GM19438 (cell line): ENCODE measurements around the gene DACH1.

ENCODE experiments used
- ATAC-seq: cut with Tn5 transposase; IDR thresholded peaks from one replicate; pipeline ENCODE4 v1.9.1; 2021; ENCODE audit warnings: low read depth; ENCODE audit not compliant: unreplicated experiment

The DACH1 gene

DNA sequence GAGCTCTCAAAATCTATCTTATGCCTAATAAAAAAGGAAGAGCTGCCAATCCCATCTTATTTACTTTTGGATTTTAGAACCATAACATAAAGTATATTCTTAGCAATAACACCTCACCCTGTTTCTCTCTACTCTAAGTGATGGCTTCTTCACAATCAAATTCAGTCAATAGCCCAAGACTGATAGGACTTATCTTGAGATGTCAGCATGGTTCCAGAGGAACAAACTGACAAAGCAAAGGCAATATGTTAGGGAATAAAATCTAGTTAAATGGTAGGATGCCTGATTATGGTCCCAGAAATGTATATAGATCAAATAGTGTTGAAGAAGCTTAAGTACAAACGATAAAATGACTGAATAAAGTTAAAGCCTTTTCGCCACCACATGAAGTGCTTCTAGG is 36.3 kb downstream of the DACH1 start:
- no peak for ATAC-seq

- no peak for ATAC-seq
Measured at GRCh38 chr13:71830323-71830722, 36.7 kb downstream of the DACH1 start.

- no peak for ATAC-seq
Measured at GRCh38 chr13:71829547-71829946, 37.5 kb downstream of the DACH1 start.

GRCh38 chr13:71828564-71828963 is 38.4 kb downstream of the DACH1 start:
- ATAC-seq: no peak

DNA sequence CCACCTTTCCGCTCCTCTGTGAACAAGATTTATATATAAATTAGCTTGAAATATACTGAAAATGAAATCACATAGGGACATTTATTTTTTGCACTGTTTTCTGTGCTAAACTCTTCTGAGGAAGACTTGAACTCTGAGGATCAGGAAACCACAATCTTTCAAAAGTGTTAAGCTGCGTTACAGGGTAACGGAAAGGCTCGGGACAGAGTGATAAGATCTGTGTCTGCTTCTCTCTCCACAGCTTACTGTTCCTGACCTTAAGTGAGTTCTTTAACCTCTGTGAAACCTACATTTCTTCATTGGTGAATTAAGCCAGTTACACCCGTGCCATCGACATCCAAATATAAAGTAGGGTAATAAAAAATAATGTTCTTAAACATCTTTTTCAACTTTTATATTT is 38.9 kb downstream of the DACH1 start:
- no peak for ATAC-seq

DNA sequence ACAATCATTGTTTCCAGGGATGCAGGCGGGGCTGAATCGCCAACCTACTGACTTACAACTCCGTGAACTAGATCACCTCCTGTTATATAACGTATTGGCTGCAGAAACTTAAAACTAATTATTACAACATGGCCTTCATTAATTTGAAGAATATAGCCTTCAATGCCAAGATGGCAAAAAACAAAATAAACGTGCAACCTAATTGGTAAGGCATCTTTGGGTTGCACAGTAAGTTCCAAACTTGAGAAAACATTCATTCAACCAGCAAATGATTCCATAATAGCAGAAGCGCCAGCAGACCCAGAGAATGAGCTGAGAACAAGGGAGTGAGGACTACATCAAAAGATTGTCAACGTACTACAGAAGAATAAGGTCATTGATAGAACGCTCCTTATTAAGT is 39.8 kb downstream of the DACH1 start:
- no peak for ATAC-seq

GRCh38 chr13:71820699-71821098 is 46.3 kb downstream of the DACH1 start:
- no peak for ATAC-seq

DNA sequence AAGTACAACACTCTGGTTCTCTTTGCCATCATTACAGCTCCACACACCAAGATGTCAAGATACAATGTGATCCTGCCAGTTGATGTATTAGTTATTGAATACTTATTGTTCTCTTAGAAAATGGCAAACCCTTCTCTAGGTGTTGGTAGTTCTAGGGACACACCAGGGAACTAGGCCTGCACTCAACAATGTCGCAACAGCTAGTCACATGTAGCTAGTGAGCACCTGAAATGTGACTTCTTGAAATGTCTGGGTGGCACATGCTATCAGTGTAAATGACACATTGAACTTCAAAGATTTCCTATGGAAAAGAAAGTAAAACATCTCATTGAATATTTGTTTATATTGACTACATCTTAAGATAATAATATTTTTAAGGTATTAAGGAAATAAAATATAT is 49.7 kb downstream of the DACH1 start:
- no peak for ATAC-seq

DNA sequence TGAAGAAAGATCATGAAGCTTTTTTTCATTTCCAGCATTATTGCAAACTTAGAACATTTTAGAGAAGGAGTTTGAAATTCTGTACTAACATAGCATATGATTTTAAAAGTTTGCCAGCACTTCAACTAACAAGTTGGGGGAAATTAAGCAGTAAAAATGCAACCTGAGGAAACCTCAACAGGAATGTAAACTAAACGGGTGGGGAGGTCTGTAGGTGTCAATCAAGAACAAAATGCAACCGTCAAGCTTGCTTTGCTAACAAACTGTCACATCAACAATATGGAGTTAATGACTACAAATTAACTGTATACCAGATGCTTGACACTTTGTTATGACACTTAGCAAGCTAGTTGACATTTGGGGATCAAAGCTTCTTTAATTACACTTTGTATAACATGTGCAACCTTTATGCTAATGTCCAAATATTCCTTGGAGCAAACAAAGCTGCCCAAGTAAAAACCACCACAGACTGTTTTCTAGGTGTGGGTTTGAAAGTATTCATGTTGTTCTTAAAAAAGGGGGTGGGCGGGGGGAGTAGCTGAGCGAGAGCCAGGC is 52.1 kb downstream of the DACH1 start:
- ATAC-seq: no peak

GRCh38 chr13:71813187-71813586 is 53.8 kb downstream of the DACH1 start:
- no peak for ATAC-seq

DNA sequence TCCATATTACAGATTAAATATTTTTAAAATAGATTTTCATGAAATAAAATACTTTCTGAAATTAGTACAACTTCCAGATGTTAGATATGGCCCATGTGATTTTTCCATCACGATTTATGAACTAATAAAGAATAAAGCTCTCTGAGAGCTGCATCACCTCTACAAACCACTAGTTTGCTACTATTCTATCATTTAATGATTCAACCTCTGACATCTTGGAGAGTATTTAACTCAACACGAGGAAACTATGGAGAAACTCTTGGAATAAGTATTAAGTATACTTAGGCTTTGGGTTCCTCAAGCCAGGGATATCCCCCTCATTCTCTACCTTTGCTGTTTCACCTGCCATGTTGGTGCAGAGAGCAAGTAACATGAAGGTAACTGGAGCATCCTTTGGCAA is 55.7 kb downstream of the DACH1 start:
- ATAC-seq: no peak

GRCh38 chr13:71808708-71809107 is 58.3 kb downstream of the DACH1 start:
- ATAC-seq: no peak

DNA sequence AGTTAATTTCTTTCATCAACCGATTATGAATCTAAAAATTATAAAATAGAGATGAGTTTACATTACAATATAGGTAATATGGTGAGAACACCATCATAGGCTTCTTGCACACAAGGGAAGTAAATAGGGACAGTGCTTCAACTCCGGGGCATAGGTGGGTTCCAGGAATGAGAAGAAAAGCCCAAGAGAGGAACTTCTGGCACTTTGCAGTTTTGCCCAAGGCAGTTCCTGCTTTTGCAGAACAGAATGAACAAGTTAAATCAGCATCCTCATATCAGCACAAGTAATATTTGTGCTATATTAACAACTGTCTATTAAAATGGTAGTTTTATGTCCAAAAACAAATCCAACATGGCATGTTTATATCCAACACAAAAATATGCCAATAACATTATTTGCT is 60.1 kb downstream of the DACH1 start:
- ATAC-seq: no peak

DNA sequence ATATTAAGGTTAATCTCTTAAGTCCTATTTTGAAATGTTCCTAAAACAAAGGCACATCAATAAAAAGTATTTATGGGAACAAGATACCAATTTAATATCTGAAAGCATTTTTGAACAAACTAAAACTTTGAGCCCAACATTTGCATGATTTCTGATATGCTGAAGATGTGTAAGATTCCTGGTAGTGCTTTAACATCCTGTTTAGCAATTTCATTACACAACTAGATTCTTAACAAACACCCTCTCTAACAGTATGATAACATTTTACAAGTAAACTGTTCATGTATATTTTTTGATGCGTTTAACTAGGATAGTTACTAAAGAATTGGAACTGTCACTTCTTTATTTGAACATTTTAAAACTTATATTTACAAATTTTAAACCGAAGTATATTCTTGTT is 63.9 kb downstream of the DACH1 start:
- ATAC-seq: no peak

- no peak for ATAC-seq
Measured at GRCh38 chr13:71801781-71802180, 65.2 kb downstream of the DACH1 start.

- ATAC-seq: no peak
Measured at GRCh38 chr13:71801165-71801760, 65.7 kb downstream of the DACH1 start.

DNA sequence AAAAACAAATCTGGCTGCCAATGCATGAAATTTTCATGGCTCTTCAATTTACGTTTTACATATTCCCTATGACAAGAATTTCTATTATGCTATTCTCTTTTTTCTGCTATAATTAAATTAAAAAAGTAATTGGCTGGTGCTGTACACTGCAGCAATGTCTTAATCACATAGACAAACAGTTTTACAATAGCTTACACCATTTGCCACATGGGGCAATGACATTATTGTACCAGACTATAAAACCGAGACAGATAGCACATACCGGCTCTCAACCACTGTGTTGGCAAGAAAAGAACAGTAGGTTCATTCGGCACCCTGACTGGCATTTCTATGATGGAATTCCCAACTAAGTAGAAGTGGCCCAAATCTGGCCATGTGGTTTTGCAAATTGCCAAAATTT is 67.7 kb downstream of the DACH1 start:
- no peak for ATAC-seq

- no peak for ATAC-seq
Measured at GRCh38 chr13:71798707-71799106, 68.3 kb downstream of the DACH1 start.

DNA sequence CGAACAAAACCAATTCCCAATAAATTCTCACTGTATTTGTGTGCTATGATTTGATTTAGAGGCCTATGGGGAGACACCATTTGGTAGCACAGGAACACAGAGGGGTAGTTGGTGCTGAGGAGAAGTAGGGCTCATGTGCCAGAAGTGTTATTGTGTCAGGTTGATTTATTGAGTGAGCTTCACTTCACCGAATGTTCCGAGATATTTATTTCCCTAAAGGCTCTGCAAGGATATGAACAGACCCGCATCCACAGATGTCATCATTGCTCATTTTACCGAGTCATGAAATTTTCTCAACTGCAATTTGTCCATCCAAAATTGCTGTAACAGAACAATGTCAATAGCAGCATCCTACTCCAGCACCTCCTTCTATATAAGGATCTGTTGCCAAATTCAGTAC is 69.5 kb downstream of the DACH1 start:
- no peak for ATAC-seq

GRCh38 chr13:71789693-71790329 is 77.2 kb downstream of the DACH1 start:
- no peak for ATAC-seq

GRCh38 chr13:71789037-71789436 is 78.0 kb downstream of the DACH1 start:
- ATAC-seq: no peak

DNA sequence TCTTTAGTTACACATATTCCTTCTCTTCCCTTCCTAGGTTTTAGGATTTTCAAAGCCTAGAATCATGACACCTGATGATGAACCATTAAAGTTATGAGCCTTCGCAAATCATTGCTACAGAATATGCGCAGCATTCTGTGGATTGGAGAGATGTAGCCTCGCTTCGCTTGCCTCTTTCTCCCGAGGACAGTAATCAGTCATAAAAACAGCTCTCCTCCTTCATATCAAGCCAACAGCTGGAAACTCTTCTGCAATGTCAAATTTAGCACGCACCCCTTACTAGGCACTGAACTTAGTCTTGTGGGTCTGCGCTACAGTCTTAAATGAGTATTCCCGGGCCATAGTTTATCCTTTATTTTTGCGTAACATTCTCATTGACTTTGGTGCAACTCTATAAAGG is 79.6 kb downstream of the DACH1 start:
- ATAC-seq: no peak
